Erythroblast (primary cell): ENCODE data around the gene ST8SIA6.
"Not testable (repeated sequence)": the region's sequence is repeated elsewhere in the genome, so short reads cannot be mapped to it uniquely, and the experiment has no call there.

Source experiments
- DNase-seq, 2 experiments: peaks; one replicate each; lab custom pipeline; 2025; lab: John Stamatoyannopoulos, UW
- GATA1 ChIP-seq: IDR thresholded peaks from 2 replicates; pipeline ENCODE4 v1.6.1; 2011; ENCODE audit warnings: low read depth, mild to moderate bottlenecking, control low read depth, low read length, moderate library complexity
- POLR2A ChIP-seq: IDR thresholded peaks from 2 replicates; pipeline ENCODE4 v1.6.1; 2011; ENCODE audit warnings: mild to moderate bottlenecking, low read length

ST8SIA6 gene

DNA sequence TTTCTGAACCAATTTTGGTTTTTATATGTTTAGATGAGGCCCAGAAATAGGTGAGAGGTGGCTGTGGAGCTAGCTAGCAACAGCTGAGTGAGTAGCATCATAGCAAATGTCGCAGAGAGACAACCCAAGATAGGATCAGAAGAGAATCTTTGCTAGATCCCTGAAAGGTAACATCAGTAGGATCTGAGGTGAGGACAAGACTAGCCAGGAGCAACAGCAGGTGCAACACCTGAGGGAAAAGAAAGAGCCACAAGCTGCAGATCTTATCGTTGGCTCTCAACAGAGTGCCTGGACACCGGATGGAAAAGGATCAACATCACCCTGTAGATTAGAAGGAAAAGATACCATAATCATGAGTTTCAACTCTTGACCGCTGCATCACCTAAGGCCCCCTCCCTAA, 4.4 kb downstream of the ST8SIA6 start:
- DNase-seq: no peak
- TF ChIP-seq GATA1 (no peak), POLR2A (no peak)

DNA sequence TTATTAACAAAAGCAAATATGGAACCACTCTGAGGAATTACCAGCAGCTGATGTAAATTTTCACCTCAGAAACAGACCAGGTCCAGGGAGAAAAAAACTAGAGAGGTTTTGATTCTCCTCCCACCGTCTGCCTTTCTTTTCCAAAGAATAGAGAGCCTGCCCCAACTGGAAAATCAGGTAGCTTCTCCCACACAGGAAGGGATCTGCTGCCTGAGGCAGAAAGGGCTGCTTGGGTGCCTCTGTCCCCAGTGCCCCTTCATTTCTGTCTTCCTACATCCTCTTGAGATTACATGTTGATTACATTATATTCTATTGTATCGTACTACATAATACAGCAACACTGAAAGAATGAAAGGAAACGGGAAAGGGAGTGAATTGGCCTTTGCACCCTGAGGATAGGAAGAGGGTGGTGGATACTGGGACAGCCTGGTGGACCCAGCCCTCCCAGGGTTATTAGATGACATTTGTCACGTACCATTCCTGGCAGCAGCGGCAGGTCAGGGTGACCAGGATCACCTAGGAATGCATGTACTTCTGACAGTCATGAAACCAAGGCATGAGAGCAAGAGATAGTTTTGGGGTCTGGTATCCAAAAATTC, 8.9 kb downstream of the ST8SIA6 start:
- no peak for DNase-seq
- no peak for TF ChIP-seq POLR2A
- TF ChIP-seq GATA1: no peak

DNA sequence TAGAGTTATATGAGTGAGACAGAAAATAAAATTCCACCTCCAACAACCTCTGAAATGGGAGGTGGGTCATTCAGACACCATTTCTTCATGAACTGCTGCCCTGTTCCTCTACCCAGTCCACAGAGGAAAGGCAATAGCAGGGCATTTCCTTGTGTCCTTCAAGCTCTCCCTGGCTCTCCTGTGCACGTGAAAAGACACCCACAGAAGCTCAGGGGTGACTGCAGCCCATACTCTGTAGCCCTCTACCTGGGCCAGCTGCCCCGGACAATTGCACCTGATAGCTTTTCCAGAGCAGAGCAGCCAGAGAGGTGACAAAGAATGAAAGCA, 10.0 kb downstream of the ST8SIA6 start:
- DNase-seq: no peak
- TF ChIP-seq GATA1: no peak
- no peak for TF ChIP-seq POLR2A

DNA sequence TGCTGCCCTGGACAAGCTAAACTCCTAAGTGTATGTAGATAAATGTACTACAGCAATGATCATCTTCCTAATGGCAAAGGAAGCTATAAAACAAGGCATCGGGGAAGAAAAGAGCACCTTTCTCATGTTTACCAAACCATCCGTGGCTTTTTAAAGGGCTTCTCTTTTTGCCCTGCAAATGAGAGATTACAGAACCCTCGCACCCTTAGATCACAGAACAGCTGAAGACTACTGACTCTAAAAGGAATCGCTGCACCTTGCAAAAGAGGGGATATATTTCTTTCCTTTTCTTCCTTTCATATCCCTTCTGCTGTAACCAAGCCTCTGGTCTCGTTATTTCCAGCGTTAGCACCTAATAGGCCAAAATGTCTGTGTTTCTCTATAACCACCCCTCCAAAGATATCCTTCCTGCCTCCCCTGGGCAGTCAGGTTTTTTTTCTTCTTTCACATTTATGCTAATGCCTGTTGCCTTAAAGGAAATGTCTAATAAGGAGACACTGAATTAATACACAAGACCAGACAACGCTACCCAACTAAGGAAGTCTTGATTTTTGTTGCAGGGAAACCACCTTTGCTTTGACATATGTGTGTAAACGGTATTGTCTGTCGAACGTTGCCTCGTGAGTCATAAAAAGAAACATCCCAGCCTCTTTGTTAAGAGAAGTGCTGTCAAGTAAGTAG, 10.5 kb downstream of the ST8SIA6 start:
- TF ChIP-seq POLR2A: peak; percentile 26
- TF ChIP-seq GATA1: no peak
- DNase-seq: no peak

DNA sequence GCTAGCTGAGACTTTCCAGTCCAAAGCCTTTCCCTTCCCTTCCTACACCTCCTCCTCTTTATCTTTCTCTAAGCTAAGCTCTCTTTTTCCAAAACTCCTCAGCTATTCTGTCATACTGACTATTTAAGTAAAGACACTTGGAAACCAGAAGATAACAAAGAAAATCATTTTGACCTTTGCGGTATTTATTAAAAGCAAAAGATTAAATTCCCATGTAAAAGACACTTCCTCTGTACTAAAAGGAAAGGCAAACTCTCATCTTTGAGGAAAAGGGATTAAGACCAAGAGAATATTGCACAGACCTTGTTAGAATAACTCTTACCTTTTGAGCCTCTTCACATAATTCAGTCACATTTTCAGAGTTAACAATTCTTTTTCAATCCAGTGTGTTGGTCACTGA, 15.8 kb downstream of the ST8SIA6 start:
- DNase-seq: no peak
- TF ChIP-seq POLR2A (peak; percentile 21), GATA1 (no peak)

- not testable (repeated sequence) for DNase-seq
Measured at GRCh38 chr10:17436578-17436977, 17.8 kb downstream of the ST8SIA6 start.

GRCh38 chr10:17435953-17436352, 18.4 kb downstream of the ST8SIA6 start:
- no peak for TF ChIP-seq POLR2A
- no peak for TF ChIP-seq GATA1

DNA sequence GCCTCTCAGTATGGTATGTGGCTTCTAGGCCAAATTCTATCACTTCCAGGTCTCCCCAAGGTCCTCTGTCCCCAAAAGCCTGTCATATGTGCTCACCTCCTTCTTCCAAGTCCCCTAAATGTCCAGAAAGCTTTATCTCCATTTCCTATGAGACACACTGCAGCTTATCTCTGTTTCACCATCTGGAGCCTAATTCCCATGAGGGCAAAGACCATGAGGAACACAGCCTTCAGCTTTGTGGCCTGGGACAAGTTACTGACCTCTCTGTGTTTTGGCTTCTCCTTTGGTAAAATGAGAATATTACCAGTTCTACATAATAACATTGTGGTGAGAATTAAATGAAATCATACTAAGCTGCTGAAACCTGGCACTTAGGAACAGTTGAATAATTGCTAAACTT, 19.2 kb downstream of the ST8SIA6 start:
- peak; percentile 49 to 73 for DNase-seq
- TF ChIP-seq POLR2A (peak; percentile 30), GATA1 (no peak)

More at GRCh38 chr10:17435953-17436352, 18.4 kb downstream of the ST8SIA6 start:
- peak; percentile 27 to 70 for DNase-seq

DNA sequence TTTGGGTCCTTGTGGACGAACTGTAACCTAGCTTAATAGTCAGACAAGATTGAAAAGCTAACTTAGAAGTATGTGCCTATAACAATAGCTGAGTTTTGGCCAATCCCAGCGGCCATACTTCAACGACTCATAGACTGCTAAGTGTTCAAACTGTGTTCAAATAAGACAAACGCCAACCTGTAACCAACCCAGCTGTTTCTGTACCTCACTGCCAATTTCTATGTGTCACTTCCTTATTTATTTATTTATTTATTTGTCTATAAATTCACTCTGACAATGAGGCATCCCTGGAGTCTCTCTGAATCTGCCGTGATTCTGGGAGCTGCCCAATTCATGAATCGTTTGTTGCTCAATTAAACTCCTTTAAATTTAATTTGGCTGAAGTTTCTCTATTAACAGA, 21.7 kb downstream of the ST8SIA6 start:
- TF ChIP-seq POLR2A (no peak), GATA1 (no peak)
- no peak for DNase-seq

GRCh38 chr10:17431871-17432311, 22.5 kb downstream of the ST8SIA6 start:
- peak; percentile 10 to 48 for DNase-seq
- TF ChIP-seq POLR2A: no peak
- TF ChIP-seq GATA1: no peak

GRCh38 chr10:17430647-17431355, 23.6 kb downstream of the ST8SIA6 start:
- DNase-seq: peak; percentile 79 to 86

GRCh38 chr10:17429490-17429889, 24.9 kb downstream of the ST8SIA6 start:
- TF ChIP-seq GATA1 (no peak), POLR2A (no peak)
- DNase-seq: no peak

More at GRCh38 chr10:17430647-17431355, 23.6 kb downstream of the ST8SIA6 start:
- TF ChIP-seq GATA1 (no peak), POLR2A (no peak)

DNA sequence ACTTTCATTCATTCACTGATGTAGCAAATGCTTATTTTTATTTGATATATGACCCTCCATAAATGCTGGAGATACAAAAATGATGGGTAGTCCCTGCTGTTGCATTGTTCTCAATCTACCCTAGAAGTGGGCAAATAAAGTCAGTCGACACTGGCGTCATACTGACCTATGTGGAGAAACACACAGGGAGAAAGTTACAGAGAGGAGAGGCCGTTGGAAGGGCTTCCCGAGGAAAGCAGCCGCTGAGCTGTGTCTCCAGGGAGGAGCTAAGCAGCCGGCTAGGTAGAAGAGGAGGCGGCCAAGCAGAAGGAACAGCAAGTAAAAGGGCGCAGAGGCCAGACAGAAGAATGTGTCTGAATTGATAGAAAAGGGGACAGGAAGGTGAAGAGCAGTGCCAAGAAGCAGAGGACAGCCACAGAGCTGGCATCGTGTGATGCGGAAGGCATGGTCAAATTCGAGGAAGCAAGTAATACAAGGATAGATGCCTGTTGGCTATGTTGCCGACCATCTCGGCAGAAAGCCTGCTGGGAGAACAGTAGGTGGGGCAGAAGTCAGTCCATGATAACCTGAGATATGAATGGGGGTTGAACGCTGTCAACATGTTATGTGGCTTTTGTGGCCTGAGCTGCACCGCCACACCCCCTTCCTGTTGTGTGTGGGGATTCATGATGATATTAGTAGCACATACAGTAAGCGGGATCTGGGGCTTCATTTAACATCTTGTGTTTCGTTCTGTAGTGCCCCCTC, 25.9 kb downstream of the ST8SIA6 start:
- peak; percentile 80 to 91 for DNase-seq
- TF ChIP-seq GATA1 (peak; percentile 51), POLR2A (peak; percentile 88)
